ENCODE measurements around the gene HSD17B13. TPM values are rescaled to one million over a fixed set of nuclear protein-coding genes. Genes with fewer than 3 reads are reported as not detected.

Gene HSD17B13
- total RNA-seq, 1 experiment from 2014 or later = 0.13 TPM

GRCh38 chr4:87321888-87322287 is 794 bp downstream of the HSD17B13 start:
- H3K9me3 ChIP-seq (ENCODE audit: control insufficient read depth, insufficient read depth, low read depth, low read length) = no peaks in the 10 kb centered on the region
- no peaks in the 10 kb centered on the region for H3K4me1 ChIP-seq (ENCODE audit: control insufficient read depth, insufficient read depth, low read length)
- H3K27me3 ChIP-seq (ENCODE audit: control insufficient read depth, insufficient read depth, low read length) = no peaks in the 10 kb centered on the region
- DNase-seq (ENCODE audit: low read depth, low spot score) = no peak
- TF ChIP-seq CTCF (IDR thresholded peaks at IDR 0.05) (no peak), TCF7L2 (IDR thresholded peaks at IDR 0.05; ENCODE audit: low read depth, low read length) (no peak), SIN3A (IDR thresholded peaks at IDR 0.05; ENCODE audit: borderline replicate concordance, insufficient read depth, low read depth, low read length) (no peak), POLR2AphosphoS5 (IDR thresholded peaks at IDR 0.05; ENCODE audit: low read depth, low read length) (no peak)
- TF ChIP-seq, protein P1, sequence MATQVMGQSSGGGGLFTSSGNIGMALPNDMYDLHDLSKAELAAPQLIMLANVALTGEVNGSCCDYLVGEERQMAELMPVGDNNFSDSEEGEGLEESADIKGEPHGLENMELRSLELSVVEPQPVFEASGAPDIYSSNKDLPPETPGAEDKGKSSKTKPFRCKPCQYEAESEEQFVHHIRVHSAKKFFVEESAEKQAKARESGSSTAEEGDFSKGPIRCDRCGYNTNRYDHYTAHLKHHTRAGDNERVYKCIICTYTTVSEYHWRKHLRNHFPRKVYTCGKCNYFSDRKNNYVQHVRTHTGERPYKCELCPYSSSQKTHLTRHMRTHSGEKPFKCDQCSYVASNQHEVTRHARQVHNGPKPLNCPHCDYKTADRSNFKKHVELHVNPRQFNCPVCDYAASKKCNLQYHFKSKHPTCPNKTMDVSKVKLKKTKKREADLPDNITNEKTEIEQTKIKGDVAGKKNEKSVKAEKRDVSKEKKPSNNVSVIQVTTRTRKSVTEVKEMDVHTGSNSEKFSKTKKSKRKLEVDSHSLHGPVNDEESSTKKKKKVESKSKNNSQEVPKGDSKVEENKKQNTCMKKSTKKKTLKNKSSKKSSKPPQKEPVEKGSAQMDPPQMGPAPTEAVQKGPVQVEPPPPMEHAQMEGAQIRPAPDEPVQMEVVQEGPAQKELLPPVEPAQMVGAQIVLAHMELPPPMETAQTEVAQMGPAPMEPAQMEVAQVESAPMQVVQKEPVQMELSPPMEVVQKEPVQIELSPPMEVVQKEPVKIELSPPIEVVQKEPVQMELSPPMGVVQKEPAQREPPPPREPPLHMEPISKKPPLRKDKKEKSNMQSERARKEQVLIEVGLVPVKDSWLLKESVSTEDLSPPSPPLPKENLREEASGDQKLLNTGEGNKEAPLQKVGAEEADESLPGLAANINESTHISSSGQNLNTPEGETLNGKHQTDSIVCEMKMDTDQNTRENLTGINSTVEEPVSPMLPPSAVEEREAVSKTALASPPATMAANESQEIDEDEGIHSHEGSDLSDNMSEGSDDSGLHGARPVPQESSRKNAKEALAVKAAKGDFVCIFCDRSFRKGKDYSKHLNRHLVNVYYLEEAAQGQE (IDR thresholded peaks at IDR 0.05; ENCODE audit: insufficient read depth in 1 of 2, low read depth in 2 of 2, low read length in 1 of 2) = no peak
- ATAC-seq = no peak
- H3K4me3 ChIP-seq (ENCODE audit: low read depth in 2 of 2, low read length in 2 of 2) = no peak overlapping the region
- H3K36me3 ChIP-seq (ENCODE audit: control insufficient read depth, insufficient read depth, low read length) = no peaks in the 10 kb centered on the region
- in situ Hi-C loops (cut with HindIII; ENCODE audit: low pct_unique_long_range_greater_than_20kb, low sequenced_read_pairs) (no loop called here), intact Hi-C loops (cut with micrococcal nuclease; ENCODE audit: unreplicated experiment) (no loop called here)
- H3K27ac ChIP-seq (ENCODE audit: low read length) = no peak overlapping the region
- POLR2A ChIA-PET = interaction anchor here (0.6 kb wide), 1 partner anchor 135 kb away, joined by 3 read pairs; no protein-coding TSS in a partner anchor
- CTCF ChIA-PET = no interaction called here
- BruUV-seq (replicated peaks) = no TSS peak

DNA sequence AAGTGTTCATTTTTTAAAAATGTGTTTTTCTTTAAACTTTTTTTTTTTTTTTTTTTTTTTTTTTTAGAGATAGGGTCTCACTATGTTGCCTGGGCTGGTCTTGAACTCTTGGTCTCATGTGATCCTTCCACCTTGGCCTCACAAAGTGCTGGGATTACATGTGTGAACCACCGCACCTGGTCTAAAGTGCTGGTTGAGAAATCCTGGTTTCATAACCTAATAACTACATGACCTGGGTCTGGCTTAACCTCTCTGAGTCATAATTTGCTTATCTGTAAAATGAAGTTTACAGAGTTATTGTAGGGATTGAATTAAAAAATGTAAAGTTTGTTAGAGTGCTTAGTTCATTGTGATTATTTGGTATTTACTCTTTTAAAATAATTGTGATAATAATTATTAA is 5.2 kb downstream of the HSD17B13 start:
- Histone ChIP-seq H3K27me3 (ENCODE audit: control insufficient read depth, insufficient read depth, low read length) (no peaks in the 10 kb centered on the region), H3K9me3 (ENCODE audit: control insufficient read depth, insufficient read depth, low read depth, low read length) (no peaks in the 10 kb centered on the region), H3K4me3 (ENCODE audit: low read depth in 2 of 2, low read length in 2 of 2) (no peak overlapping the region), H3K27ac (ENCODE audit: low read length) (no peak overlapping the region), H3K36me3 (ENCODE audit: control insufficient read depth, insufficient read depth, low read length) (no peaks in the 10 kb centered on the region), H3K4me1 (ENCODE audit: control insufficient read depth, insufficient read depth, low read length) (no peaks in the 10 kb centered on the region)
- BruUV-seq (replicated peaks) = no TSS peak
- TF ChIP-seq, protein P1 (IDR thresholded peaks at IDR 0.05; ENCODE audit: insufficient read depth in 1 of 2, low read depth in 2 of 2, low read length in 1 of 2) = no peak
- no peak for TF ChIP-seq CTCF (IDR thresholded peaks at IDR 0.05)
- no peak for TF ChIP-seq SIN3A (IDR thresholded peaks at IDR 0.05; ENCODE audit: borderline replicate concordance, insufficient read depth, low read depth, low read length)
- no peak for TF ChIP-seq POLR2AphosphoS5 (IDR thresholded peaks at IDR 0.05; ENCODE audit: low read depth, low read length)
- TF ChIP-seq TCF7L2 (IDR thresholded peaks at IDR 0.05; ENCODE audit: low read depth, low read length) = no peak
- no peak for ATAC-seq
- no peak for DNase-seq (ENCODE audit: low read depth, low spot score)
- in situ Hi-C loops (cut with HindIII; ENCODE audit: low pct_unique_long_range_greater_than_20kb, low sequenced_read_pairs) (no loop called here), intact Hi-C loops (cut with micrococcal nuclease; ENCODE audit: unreplicated experiment) (no loop called here)
- POLR2A ChIA-PET = interaction anchor here (0.7 kb wide), 1 partner anchor 132 kb away, joined by 3 read pairs; no protein-coding TSS in a partner anchor
- CTCF ChIA-PET = no interaction called here
